HG03025 (cell line): ENCODE measurements around the gene HEATR9.
"Not testable (repeated sequence)": the region's sequence is repeated elsewhere in the genome, so short reads cannot be mapped to it uniquely, and the experiment has no call there.

Source experiments
- ATAC-seq: cut with Tn5 transposase; IDR thresholded peaks from one replicate; pipeline ENCODE4 v1.9.1; 2021; ENCODE audit warnings: mild to moderate bottlenecking, moderate library complexity; ENCODE audit not compliant: unreplicated experiment, low FRiP score

HEATR9 gene, protein sequence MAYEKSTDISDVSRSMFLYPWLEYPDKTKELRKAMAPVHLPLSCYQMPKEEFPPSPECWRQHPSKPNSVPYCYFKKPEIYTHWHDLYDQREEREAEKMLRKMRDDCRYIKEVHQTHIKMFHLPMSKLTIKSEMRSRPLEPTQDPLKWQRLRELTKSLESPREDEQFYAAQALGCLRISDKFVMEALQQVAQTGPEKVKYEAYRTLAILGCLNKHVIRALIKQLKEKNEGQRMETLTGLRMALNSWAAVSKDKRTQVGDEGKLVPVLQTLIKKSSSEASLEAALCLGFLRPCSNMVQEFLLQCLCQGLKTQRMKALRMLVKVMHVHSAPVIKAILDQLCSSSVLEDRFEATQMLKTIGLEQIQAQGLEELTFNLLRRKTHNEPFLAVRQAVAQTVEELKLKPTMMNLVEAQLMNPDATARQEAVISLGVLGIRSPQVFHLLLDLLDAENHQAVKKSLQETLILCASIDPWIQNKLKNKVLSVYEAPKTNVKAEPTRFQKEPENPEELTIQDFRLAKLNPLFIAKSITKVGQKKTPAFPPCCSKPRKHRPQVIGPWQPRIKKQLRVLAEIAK

DNA sequence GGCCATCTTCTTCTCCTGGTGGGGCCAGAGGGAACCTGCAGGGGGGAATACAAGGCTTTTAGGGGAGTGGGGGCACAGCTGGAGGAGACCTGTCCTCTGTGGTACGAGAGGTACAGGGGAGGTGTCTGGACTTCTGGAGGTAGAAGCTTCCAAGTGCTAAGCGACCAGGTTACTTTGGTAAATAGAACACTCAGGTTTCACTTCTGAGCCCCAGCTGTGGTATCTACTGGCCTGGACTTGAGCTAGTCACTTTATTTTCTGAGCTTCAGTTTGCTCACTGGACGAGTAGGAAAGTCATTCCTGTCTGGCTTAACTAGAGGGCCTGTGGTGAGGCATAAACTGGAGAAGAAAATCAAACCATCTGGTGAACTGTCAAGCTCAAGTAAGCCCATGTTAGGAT lies at the start of gene HEATR9:
Gene HEATR9 (minus strand): TSS at position 155 of the 400 bp plus-strand sequence. CDS start 149 bp downstream, at position 6.
- ATAC-seq: no peak

DNA sequence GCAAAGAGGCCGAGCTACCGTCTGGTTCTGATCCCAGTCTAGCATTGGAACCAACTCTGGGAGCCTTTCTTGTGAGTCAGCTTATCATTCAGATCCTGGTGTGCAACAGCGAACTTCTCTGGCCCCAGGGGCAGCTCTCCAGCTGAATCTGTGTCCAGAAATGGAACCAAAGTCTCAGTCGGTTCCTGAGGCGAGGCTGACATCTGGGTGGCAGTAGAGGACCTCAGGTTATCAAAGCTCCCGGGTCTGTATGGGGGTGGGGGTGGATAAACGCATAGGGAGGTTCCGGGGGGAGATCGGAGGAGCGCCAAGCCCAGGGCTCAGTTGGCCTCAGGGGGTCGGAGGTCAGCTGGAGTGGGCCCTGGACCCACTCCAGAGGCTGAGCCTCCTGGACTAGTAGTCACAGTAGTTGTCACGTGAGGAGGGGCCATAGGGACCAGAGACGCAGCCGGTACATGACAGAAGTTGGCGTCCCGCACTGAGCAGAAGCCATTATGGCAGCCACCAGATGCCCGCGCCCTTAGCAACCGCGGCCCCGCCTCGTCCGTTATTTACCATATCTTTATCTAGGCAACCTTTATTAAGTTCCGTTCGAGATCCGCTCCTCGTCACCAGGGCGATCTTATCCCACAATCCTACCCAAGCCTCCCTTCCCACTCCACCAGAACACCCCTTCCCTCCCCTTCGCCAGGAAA lies 49.0 kb upstream of the HEATR9 start:
- ATAC-seq: no peak

DNA sequence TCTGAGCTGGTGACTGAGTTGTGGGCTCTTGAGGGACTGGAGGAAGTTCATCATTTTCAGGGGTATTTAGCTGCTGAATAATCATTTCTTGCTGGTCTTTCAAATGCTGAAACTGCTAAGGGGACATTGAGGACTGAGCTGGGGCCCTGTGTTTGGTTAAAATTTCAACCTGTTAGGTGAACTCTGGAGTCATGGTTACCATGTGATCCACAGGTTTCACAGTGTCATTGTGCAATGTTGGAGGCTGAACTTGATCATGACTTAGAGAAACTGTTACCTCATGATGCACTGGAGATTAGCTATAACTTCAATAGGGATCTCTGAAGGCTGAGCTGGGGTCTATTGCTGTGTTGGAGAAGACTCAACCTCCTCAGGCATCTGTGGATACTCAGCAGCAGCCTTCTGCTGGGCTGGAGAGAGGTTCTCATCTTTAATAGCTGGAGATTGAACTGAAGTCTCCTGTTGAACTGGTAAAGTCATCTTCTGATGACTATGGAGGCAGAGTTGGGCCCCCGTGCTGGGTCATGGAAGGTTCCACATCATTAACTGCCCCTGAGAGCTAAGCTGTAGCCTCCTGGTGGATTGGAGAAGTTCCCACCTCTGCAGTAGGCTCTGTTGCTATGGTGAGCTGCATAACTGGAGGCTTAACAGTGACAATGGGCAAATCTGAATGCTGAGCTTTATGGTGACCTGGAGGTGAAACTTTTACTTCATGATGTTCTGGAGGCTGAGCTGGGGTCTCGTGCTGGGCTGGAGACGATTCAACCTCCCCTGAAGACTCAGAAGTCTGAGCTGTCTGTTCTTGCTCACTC lies 46.7 kb upstream of the HEATR9 start:
- ATAC-seq: no peak

DNA sequence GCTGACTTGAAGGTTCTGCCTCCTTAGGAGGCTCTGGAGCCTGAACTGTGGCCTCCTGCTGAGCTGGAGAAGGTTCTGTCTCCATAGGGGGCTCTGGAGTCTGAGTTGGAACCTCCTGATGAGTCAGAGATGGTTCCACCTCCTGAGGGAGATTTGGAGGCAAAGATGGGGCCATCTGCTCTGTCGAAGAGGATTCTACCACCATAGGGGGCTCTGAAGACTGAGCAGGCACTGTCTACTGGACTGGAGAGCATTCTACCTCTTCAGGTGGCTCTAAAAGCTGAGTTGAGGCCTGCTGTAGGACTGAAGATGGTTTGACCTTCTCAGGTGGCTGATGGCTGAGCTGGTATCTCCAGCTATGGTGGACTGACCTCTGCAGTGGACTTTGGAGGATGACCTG lies 45.7 kb upstream of the HEATR9 start:
- ATAC-seq: no peak

DNA sequence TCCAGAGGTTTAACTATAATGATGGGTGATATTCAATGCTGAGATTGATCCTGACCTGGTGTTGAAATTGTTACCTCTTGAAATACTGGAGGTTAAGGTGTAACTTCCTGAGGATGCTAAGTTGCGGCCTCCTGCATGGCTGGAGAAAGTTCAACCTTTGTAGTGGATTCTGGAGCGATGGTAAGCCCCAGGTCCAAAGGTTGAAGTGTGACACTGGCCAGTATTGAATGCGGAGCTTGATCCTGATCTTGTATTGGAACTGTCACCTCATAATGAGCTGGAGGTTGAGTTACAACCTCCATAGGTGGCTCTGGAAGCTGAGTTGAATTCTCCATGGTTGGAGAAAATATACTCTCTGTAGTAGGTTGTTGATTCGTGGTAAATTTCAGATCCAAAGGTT lies 44.9 kb upstream of the HEATR9 start:
- ATAC-seq: no peak

DNA sequence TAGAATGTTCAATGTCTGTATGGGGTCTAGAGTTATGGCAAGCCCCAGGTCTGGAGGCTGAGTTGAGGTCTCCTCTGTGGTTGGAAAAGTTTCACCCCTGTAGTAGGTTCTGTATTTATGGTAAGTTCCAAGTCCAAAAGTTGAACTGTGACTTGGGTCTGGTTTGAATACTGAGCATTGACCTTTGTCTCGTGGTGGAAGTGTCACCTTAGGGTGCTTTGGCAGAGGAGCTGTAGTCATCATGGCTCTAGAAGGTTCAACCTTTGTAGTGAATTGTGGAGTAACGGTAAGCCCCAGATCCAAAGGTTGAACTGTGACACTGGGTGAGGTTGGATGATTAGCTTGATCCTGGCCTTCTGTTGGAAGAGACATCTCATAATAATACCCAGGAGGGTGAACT lies 44.3 kb upstream of the HEATR9 start:
- ATAC-seq: no peak

DNA sequence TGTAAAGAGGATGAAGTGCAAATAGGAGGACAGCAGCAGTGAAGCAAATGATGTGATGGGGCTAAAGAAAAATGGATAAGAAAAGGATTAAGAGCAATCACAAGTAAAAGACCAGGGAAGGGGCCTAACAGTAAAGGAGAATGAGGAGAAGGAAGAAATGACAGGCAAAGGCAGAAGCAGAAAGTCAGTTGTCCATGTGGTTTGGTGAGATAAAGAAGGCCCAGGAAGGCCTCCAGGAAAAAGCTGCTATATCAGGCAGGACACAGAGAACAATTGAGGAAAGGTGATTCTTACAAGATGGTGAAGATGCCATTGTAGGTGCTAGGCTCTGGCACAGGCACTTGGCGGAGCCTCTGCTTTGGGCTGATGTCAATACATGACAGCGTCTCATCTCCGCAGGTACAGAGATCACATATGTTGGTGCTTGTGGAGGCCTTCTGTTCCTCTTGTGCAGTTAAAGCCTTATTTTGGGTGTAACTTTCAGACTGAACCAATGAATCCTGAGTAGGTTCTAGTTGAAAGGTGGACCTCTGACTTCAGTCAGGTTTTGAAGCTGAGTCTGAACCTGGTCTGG lies 43.7 kb upstream of the HEATR9 start:
- no peak for ATAC-seq

DNA sequence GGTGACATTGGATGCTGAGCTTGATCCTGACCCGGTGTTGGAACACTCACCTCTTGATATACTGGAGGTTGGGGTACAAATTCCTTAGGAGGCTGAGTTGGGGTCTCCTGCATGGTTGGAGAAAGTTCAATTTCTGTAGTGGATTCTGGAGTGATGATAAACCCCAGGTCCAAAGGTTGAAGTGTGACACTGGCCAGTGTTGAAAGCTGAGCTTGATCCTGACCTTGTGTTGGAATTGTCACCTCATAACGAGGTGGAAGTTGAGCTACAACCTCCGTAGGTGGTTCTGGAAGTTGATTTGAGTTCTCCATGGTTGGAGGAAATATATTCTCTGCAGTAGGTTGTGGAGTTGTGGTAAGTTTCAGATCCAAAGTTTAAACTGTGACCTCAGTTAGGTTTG lies 40.7 kb upstream of the HEATR9 start:
- ATAC-seq: no peak

DNA sequence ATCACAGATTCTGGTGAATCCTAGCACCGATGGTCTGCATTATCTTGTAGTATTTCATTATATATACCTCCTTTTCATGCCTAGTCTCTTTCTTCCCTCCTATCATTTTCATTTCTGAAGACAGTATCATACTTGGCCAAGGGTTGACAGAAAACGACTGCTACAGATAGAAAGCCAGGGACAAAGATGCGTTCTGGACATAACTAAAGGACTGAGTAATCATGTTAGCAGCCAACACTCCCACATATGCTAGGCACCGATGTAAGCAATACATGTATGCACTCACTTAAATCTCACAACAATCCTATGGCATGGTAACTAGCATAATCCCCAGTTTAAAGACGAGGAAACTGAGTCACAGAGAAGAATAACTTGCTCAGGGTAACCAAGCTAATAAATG lies 39.0 kb upstream of the HEATR9 start:
- ATAC-seq: no peak

DNA sequence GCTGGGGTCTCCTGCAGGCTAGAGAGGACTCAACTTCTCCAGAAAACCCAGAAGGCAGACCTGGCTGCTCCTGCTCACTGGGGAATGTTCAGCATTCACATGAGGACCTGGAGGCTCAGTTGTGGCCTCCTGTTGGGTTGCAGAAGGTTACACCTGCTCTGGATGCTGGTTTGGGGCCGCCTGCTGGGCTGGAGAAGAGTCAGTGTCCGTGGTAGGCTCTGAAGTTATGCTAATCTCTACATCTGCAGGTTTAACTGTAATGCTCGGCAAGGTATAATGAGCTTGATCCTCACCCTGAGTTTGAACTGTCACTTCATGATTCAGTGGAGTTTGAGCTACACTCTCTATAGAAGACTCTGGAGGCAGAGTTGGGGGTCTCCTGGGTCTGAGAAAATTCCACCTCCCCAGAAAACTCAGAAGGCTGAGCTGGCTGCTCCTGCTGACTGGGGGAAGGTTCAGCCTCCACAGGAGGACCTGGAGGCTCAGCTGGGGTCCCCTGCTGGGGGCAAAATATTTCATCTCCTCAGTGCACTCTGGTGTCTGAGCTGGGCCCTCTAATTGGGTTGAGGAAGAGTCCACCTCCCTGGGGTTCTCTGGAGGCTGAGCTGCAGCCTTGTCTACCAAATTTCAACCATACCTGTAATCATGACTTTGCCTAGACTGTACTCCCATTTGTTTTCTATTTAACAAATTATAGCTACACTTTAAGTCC lies 38.4 kb upstream of the HEATR9 start:
- ATAC-seq: no peak

DNA sequence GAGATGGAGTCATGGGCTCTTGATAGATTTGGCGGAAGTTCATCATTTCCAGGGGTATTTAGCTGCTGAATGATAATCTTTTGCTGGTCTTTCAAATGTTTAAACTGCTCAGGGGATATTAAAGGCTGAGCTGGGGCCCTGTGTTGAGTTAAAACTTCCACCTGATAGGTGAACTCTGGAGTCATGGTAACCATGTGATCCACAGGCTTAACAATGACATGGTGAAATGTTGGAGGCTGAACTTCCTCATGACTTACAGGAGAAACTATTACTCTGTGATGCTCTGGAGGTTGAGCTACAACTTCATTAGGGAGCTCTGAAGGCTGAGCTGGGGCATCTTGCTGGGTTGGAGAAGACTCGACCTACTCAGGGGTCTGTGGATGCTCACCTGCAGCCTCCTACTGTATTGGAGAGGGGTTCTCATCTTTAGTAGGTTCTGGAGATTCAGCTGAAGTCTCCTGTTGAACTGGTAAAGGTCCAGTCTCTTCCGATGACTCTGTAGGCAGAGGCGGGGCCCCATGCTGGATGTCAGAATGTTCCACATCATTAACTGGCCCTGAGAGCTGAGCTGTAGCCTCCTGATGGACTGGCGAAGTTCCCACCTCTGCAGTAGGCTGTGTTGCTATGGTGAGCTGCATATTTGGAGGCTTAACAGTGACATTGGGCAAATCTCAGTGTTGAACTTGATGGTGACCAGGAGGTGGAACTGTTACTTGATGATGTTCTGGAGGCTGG lies 37.7 kb upstream of the HEATR9 start:
- ATAC-seq: no peak

DNA sequence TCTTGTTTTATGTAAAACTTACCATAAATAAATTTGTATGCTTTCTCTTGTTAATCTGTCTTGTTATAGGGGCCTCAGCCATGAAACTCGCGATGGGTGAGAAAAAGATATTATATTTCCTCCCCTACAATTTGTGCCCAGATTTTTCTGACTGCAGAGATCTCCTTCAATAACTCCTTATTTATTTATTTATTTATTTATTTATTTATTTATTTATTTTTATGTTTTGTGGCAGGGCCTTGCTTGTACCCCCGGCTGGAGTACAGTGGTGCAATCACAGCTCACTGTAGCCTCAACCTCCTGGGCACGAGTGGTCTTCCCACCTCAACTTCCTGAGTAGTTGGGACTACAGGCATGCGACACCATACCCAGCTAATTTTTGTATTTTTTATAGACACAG lies 34.8 kb upstream of the HEATR9 start:
- no peak for ATAC-seq

DNA sequence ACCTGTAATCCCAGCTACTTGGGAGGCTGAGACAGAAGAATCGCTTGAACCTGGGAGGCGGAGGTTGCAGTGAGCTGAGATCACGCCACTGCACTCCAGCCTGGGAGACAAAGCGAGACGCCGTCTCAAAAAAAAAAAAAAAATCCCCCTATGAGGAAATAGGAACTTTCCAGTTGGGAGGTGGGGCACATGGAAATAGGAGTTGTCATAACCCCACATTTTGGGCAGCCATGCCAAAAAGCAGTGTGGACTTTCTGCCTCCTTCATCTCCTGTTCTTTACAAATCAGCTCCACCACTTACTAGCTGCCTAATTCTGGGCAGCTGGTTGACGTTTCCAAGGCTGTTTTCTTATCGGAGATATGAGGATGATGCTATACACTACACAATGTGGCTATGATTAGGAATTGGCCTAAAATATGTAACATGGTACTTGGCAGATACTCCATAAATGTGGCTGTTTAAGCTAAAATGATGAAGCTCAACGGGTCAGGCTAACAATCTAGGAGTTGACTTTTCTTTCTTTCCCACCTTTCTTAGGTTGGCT lies 33.0 kb upstream of the HEATR9 start:
- no peak for ATAC-seq

DNA sequence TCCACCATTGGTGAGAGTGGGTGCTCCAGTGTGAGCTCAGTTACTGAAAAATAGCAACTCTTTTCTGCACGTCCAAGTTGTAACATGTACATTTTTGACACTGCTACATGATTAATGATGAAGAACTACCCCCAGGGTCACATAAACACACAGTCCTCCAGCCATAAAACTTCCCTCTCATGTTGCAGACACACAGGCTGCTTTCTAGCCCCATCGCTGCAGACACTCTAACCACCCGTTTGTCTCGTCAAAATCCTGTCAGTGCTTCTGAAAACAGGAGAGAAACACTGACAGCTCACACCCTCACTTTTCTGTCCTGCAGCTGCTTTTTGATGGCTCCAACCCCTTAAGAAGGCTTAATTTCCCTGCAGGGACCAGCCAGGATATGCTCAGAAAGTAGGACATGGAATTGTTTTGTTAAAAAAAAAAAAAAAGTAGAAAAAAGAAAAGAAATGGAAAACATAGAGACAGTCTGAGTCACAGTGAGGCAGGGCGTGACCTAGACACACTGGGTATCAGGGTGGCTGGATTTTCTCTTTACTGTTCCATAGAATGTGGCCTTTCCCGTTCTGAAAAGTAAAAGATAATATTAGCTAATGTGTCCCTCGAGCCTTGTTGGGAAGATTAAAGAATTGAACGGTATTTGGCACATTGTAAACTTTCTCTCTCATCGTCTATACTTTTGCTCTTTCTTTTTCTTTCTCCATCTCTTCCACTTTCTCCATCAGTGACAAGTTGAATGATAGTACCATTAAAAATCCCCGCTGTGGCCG lies 32.2 kb upstream of the HEATR9 start:
- no peak for ATAC-seq

DNA sequence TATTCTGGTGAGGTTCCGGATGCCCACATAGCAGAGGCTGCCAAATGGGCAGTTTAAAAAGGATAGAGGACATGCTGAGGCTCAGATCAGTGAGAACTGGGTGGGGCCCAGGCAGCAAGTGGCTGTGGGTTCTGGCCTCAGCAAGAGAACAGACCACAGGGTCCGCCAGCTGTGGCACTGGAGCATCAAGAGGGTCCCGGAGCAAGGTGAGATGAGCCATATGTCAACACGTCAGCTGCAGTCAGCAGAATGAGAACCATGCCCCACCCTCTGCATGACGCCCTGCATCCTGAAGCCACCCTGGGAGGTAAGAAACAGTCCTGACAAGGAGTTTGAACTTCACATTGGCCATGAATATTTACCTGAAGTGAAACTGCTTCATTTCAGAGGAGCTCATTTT lies 31.6 kb upstream of the HEATR9 start:
- ATAC-seq: no peak

DNA sequence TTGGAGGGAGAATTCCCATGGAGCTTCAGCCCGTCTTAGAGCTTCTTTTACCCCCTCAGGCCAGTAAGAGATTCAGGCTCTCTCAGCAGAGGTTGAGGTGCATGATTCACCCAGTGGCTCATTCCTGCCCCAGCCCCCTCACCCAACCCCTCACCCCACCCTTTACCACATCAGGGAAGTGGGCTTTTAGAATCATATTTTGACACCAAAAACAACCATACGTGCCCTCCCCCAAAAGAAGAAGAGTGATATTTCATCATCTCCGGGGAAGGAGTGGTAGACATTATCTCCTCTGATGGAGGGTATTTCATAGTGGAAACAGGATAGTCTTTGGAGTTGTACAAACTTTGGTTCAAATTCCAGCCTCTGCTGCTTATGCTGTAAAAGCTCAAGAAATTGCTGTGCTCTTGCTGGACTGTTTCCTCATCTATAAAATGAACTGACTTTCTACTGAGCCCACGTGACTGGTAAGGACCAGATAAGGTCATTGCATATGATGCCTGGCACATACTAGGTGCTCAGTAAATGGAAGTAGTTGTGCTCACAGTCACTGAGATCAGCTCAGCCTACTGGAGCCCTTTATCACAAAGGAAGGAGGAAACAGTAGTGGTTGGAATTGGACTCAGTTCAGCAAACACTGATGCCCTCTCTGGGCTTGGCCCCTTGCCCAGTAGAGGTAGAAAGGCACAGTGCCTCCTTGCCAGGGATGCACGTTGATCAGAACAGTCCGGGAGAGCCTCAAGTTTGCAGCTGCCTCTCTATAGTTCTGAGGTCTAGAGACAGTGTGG lies 29.8 kb upstream of the HEATR9 start:
- no peak for ATAC-seq

DNA sequence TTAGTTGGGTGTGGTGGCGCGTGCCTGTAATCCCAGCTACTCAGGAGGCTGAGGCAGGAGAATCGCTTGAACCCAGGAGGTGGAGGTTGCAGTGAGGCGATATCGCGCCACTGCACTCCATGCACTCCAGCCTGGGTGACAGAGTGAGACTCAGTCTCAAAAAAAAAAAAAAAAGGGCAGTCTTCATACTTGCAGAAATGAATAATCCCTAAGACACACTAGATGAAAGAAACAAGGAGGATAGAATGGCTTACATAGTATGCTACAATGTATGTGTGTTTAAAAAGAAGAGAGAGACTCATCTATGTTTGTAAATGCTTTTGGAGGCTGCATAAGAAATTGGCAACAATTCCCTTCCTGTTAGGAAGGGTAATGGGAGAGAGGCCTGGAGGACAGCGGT lies 29.1 kb upstream of the HEATR9 start:
- ATAC-seq: not testable (repeated sequence)
